H9 (cell line): ENCODE data around the gene FNDC3B. TPM values are rescaled to one million over a fixed set of nuclear protein-coding genes. Genes with fewer than 3 reads are reported as not detected.

ENCODE experiments used
- DNase-seq: peaks from one replicate; pipeline ENCODE4 v3.0.0-alpha.2; 2017
- H2AFZ ChIP-seq: one replicate; pipeline ENCODE4 v1.6.1; 2013; ENCODE audit warnings: mild to moderate bottlenecking, low read length, control low read depth, moderate library complexity
- H2AK5ac ChIP-seq: 2 replicates; pipeline ENCODE4 v1.6.1; 2013; ENCODE audit warnings: low read length, control low read depth, mixed read lengths; ENCODE audit not compliant: insufficient read length
- H2BK120ac ChIP-seq: one replicate; pipeline ENCODE4 v1.6.1; 2013; ENCODE audit warnings: low read depth, mild to moderate bottlenecking, low read length, control low read depth, inconsistent platforms; ENCODE audit not compliant: poor library complexity, severe bottlenecking
- H2BK12ac ChIP-seq: 2 replicates; pipeline ENCODE4 v1.6.1; 2013; ENCODE audit warnings: low read length, control low read depth, mixed read lengths, low read depth; ENCODE audit not compliant: insufficient read length
- H2BK15ac ChIP-seq: 2 replicates; pipeline ENCODE4 v1.6.1; 2013; ENCODE audit warnings: low read depth, low read length, control low read depth
- H2BK20ac ChIP-seq: one replicate; pipeline ENCODE4 v1.6.1; 2013; ENCODE audit warnings: low read depth, mild to moderate bottlenecking, low read length, control low read depth, inconsistent platforms; ENCODE audit not compliant: poor library complexity, severe bottlenecking
- H2BK5ac ChIP-seq: 2 replicates; pipeline ENCODE4 v1.6.1; 2013; ENCODE audit warnings: low read length, control low read depth, mixed read lengths; ENCODE audit not compliant: insufficient read length
- H3K14ac ChIP-seq: 2 replicates; pipeline ENCODE4 v1.6.1; 2013; ENCODE audit warnings: low read length, control low read depth; ENCODE audit not compliant: insufficient read depth
- H3K18ac ChIP-seq: 2 replicates; pipeline ENCODE4 v1.6.1; 2013; ENCODE audit warnings: low read depth, mild to moderate bottlenecking, mixed read lengths, low read length, control low read depth; ENCODE audit not compliant: insufficient read length
- H3K23ac ChIP-seq: 2 replicates; pipeline ENCODE4 v1.6.1; 2013; ENCODE audit warnings: low read length, control low read depth, mixed read lengths, low read depth; ENCODE audit not compliant: insufficient read length
- H3K23me2 ChIP-seq: 2 replicates; pipeline ENCODE4 v1.6.1; 2013; ENCODE audit warnings: low read depth, mild to moderate bottlenecking, mixed read lengths, low read length, control low read depth; ENCODE audit not compliant: insufficient read length, poor library complexity, severe bottlenecking
- H3K27ac ChIP-seq: 2 replicates; pipeline ENCODE4 v1.5.1; 2013; ENCODE audit warnings: low read length, control low read depth, mixed read lengths, low read depth; ENCODE audit not compliant: insufficient read length
- H3K27me3 ChIP-seq: 2 replicates; pipeline ENCODE4 v1.6.1; 2013; ENCODE audit warnings: low read length, control low read depth, inconsistent platforms; ENCODE audit not compliant: insufficient read depth
- H3K4ac ChIP-seq: 2 replicates; pipeline ENCODE4 v1.6.1; 2013; ENCODE audit warnings: low read depth, mild to moderate bottlenecking, control low read depth, inconsistent platforms, low read length, moderate library complexity
- H3K4me1 ChIP-seq: 2 replicates; pipeline ENCODE4 v1.6.1; 2013; ENCODE audit warnings: low read length, control low read depth, inconsistent platforms; ENCODE audit not compliant: insufficient read depth
- H3K4me2 ChIP-seq: 2 replicates; pipeline ENCODE4 v1.6.1; 2013; ENCODE audit warnings: low read length, control low read depth, mixed read lengths; ENCODE audit not compliant: insufficient read length, insufficient read depth
- H3K56ac ChIP-seq: 2 replicates; pipeline ENCODE4 v1.6.1; 2013; ENCODE audit warnings: low read depth, mild to moderate bottlenecking, mixed read lengths, low read length, control low read depth; ENCODE audit not compliant: insufficient read length
- H3K79me1 ChIP-seq: 2 replicates; pipeline ENCODE4 v1.6.1; 2013; ENCODE audit warnings: low read depth, mild to moderate bottlenecking, moderate library complexity, low read length, control low read depth, inconsistent platforms; ENCODE audit not compliant: insufficient read depth, poor library complexity, severe bottlenecking
- H3K79me2 ChIP-seq: 2 replicates; pipeline ENCODE4 v1.6.1; 2013; ENCODE audit warnings: low read length, control low read depth, inconsistent platforms; ENCODE audit not compliant: insufficient read depth
- H3K9ac ChIP-seq: 2 replicates; pipeline ENCODE4 v1.6.1; 2013; ENCODE audit warnings: low read length, control low read depth, mixed read lengths; ENCODE audit not compliant: insufficient read length; ENCODE audit errors: extremely low read depth
- H3K9me3 ChIP-seq: one replicate; pipeline ENCODE4 v1.6.1; 2013; ENCODE audit warnings: low read depth, low read length, inconsistent platforms; ENCODE audit not compliant: control insufficient read depth
- H3T11ph ChIP-seq: one replicate; pipeline ENCODE4 v1.6.1; 2013; ENCODE audit warnings: mild to moderate bottlenecking, low read length, control low read depth, inconsistent platforms
- H4K20me1 ChIP-seq: one replicate; pipeline ENCODE4 v1.6.1; 2013; ENCODE audit not compliant: control insufficient read depth, insufficient read length, insufficient read depth
- H4K5ac ChIP-seq: 2 replicates; pipeline ENCODE4 v1.6.1; 2013; ENCODE audit warnings: low read depth, mild to moderate bottlenecking, mixed read lengths, low read length, control low read depth; ENCODE audit not compliant: insufficient read length
- H4K8ac ChIP-seq: replicated peaks from 2 replicates; pipeline ENCODE4 v1.6.1; 2013; ENCODE audit warnings: low read length, control low read depth, mixed read lengths, low read depth; ENCODE audit not compliant: insufficient read length
- H4K91ac ChIP-seq: 2 replicates; pipeline ENCODE4 v1.6.1; 2013; ENCODE audit warnings: low read depth, mild to moderate bottlenecking, moderate library complexity, mixed read lengths, low read length, control low read depth; ENCODE audit not compliant: insufficient read length
- H3K27ac Mint-ChIP-seq, 3 experiments: 2 replicates in 2 of 3; 3 replicates in 1 of 3; pipeline ENCODE4 v1.8.0; 2020 to 2021; ENCODE audit warnings: mixed read lengths in 3 of 3, mild to moderate bottlenecking in 1 of 3, moderate library complexity in 1 of 3
- H3K27me3 Mint-ChIP-seq: 2 replicates; pipeline ENCODE4 v1.8.0; 2021; ENCODE audit warnings: low read depth, mild to moderate bottlenecking, moderate library complexity, mixed read lengths
- H3K36me3 Mint-ChIP-seq, 3 experiments: 2 replicates in 2 of 3; 3 replicates in 1 of 3; pipeline ENCODE4 v1.8.0; 2020 to 2021; ENCODE audit warnings: low read depth in 3 of 3, mixed read lengths in 3 of 3; ENCODE audit not compliant: insufficient read depth in 1 of 3
- H3K4me1 Mint-ChIP-seq, 2 experiments: 2 replicates each; pipeline ENCODE4 v1.8.0; 2020; ENCODE audit warnings: mixed read lengths in 2 of 2
- H3K4me3 Mint-ChIP-seq, 2 experiments: 2 replicates in 1 of 2; 3 replicates in 1 of 2; pipeline ENCODE4 v1.8.0; 2020 to 2021; ENCODE audit warnings: mild to moderate bottlenecking in 2 of 2, mixed read lengths in 2 of 2, moderate library complexity in 1 of 2
- H3K9me3 Mint-ChIP-seq, 2 experiments: 2 replicates in 1 of 2; 3 replicates in 1 of 2; pipeline ENCODE4 v1.8.0; 2020; ENCODE audit warnings: mild to moderate bottlenecking in 2 of 2, mixed read lengths in 2 of 2, moderate library complexity in 1 of 2
- CTCF ChIP-seq: fragments of 200-600 bp; sonication (generic); conservative IDR thresholded peaks from 3 replicates; pipeline ENCODE4 v1.8.0; 2021; ENCODE audit warnings: antibody characterized with exemption, mild to moderate bottlenecking
- WGBS: extraction: QIAGEN DNeasy Blood & Tissue Kit; methylation state at CpG from one replicate; pipeline ENCODE4 v1.1.7; 2013; ENCODE audit warnings: missing lambda C conversion rate, low lambda C conversion rate, mixed read lengths; ENCODE audit not compliant: insufficient read length; ENCODE audit errors: extremely low coverage; 5-methylcytosine and 5-hydroxymethylcytosine counted together
- total RNA-seq: library from RNA; stranded (reverse); gene quantifications from 2 replicates; pipeline ENCODE4 v1.2.1, GENCODE V29; 2021

FNDC3B gene
- total RNA-seq, 1 experiment from 2014 or later = 43.8 TPM

GRCh38 chr3:172356427-172356826 lies 317.0 kb downstream of the FNDC3B start:
- Mint-ChIP-seq H3K4me1 (no peaks in the 10 kb centered on the region), H3K27me3 (no peaks in the 10 kb centered on the region), H3K4me3 (no peak overlapping the region), H3K27ac (no peak overlapping the region), H3K9me3 (no peaks in the 10 kb centered on the region), H3K36me3 (peaks cover 34 to 36% (median 34%) of the 10 kb centered on the region in 3 experiments)
- H3K79me1 ChIP-seq = no peaks in the 10 kb centered on the region
- no peaks in the 10 kb centered on the region for H4K20me1 ChIP-seq
- no peak for TF ChIP-seq CTCF
- H3K4me2 ChIP-seq = no peak overlapping the region
- no peaks in the 10 kb centered on the region for H3K4me1 ChIP-seq
- no peak overlapping the region for H2AFZ ChIP-seq
- H3K56ac ChIP-seq = no peak overlapping the region
- H2BK12ac ChIP-seq = no peak overlapping the region
- no peak overlapping the region for H3K9ac ChIP-seq
- H3T11ph ChIP-seq = no peak overlapping the region
- no peak overlapping the region for H4K5ac ChIP-seq
- H4K8ac ChIP-seq = no peak overlapping the region
- no peak overlapping the region for H2BK15ac ChIP-seq
- no peak overlapping the region for H3K18ac ChIP-seq
- H4K91ac ChIP-seq = no peak overlapping the region
- H2AK5ac ChIP-seq = no peak overlapping the region
- no peaks in the 10 kb centered on the region for H3K27me3 ChIP-seq
- H3K27ac ChIP-seq = no peak overlapping the region
- no CpG with 5 or more reads among the region's 5 CpGs for WGBS
- no peak overlapping the region for H3K4ac ChIP-seq
- no peaks in the 10 kb centered on the region for H3K9me3 ChIP-seq
- H2BK120ac ChIP-seq = no peak overlapping the region
- no peak overlapping the region for H2BK5ac ChIP-seq
- DNase-seq = no peak
- no peaks in the 10 kb centered on the region for H3K23me2 ChIP-seq
- H3K14ac ChIP-seq = no peak overlapping the region
- H3K23ac ChIP-seq = no peak overlapping the region
- H2BK20ac ChIP-seq = no peak overlapping the region
- H3K79me2 ChIP-seq = no peaks in the 10 kb centered on the region
